Activated naive CD8-positive, alpha-beta T cell (primary cell): ENCODE measurements around the gene BABAM2.
"Not testable (repeated sequence)": the region's sequence is repeated elsewhere in the genome, so short reads cannot be mapped to it uniquely, and the experiment has no call there.

Experiments
- H3K27ac Mint-ChIP-seq: one replicate; pipeline ENCODE4 v1.8.0; 2021; ENCODE audit warnings: mixed read lengths
- H3K27me3 Mint-ChIP-seq: one replicate; pipeline ENCODE4 v1.8.0; 2021; ENCODE audit warnings: mixed read lengths
- H3K36me3 Mint-ChIP-seq: one replicate; pipeline ENCODE4 v1.8.0; 2021; ENCODE audit warnings: mixed read lengths
- H3K4me1 Mint-ChIP-seq: one replicate; pipeline ENCODE4 v1.8.0; 2021; ENCODE audit warnings: low read depth, mixed read lengths
- H3K4me3 Mint-ChIP-seq: one replicate; pipeline ENCODE4 v1.8.0; 2021; ENCODE audit warnings: mild to moderate bottlenecking, mixed read lengths
- H3K9me3 Mint-ChIP-seq: one replicate; pipeline ENCODE4 v1.8.0; 2021; ENCODE audit warnings: low read depth, mixed read lengths

The BABAM2 gene

GRCh38 chr2:28259226-28259625 lies 368.7 kb downstream of the BABAM2 start:
- H3K4me3 Mint-ChIP-seq, H3K4me1 Mint-ChIP-seq, H3K27ac Mint-ChIP-seq, H3K27me3 Mint-ChIP-seq, H3K9me3 Mint-ChIP-seq: not testable (repeated sequence)
- peaks cover 15% of the 10 kb centered on the region for H3K36me3 Mint-ChIP-seq

GRCh38 chr2:28263690-28264089 lies 373.2 kb downstream of the BABAM2 start:
- Mint-ChIP-seq H3K27me3 (no peaks in the 10 kb centered on the region), H3K4me1 (no peaks in the 10 kb centered on the region), H3K4me3 (no peak overlapping the region), H3K9me3 (no peaks in the 10 kb centered on the region), H3K36me3 (peaks cover 18% of the 10 kb centered on the region), H3K27ac (no peak overlapping the region)

DNA sequence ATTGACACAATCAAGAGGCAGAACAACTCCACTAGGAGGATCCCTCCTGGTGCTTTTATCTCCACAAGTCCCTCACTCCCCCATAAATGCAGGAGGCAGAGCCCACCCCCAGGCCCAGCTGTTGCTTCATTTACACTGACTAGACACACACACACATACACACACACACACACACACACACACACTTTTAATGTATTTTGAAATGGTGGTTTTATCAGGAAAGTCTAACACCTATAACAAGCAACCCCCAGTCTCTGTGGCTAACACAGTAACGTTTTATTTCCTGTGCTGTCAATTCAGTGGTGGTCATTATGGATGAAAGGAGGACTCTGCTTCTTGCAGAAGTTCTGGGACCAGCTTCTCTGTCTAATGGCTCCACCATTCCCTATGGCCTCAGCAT lies 376.8 kb downstream of the BABAM2 start:
- H3K27ac Mint-ChIP-seq: no peak overlapping the region
- H3K4me1 Mint-ChIP-seq: peaks cover 9% of the 10 kb centered on the region
- no peak overlapping the region for H3K4me3 Mint-ChIP-seq
- H3K36me3 Mint-ChIP-seq: peaks cover 17% of the 10 kb centered on the region
- no peaks in the 10 kb centered on the region for H3K9me3 Mint-ChIP-seq
- H3K27me3 Mint-ChIP-seq: no peaks in the 10 kb centered on the region

GRCh38 chr2:28268386-28268785 lies 377.9 kb downstream of the BABAM2 start:
- no peak overlapping the region for H3K27ac Mint-ChIP-seq
- H3K36me3 Mint-ChIP-seq: peaks cover 19% of the 10 kb centered on the region
- H3K4me1 Mint-ChIP-seq: peaks cover 9% of the 10 kb centered on the region
- H3K9me3 Mint-ChIP-seq: no peaks in the 10 kb centered on the region
- H3K4me3 Mint-ChIP-seq: no peak overlapping the region
- no peaks in the 10 kb centered on the region for H3K27me3 Mint-ChIP-seq

DNA sequence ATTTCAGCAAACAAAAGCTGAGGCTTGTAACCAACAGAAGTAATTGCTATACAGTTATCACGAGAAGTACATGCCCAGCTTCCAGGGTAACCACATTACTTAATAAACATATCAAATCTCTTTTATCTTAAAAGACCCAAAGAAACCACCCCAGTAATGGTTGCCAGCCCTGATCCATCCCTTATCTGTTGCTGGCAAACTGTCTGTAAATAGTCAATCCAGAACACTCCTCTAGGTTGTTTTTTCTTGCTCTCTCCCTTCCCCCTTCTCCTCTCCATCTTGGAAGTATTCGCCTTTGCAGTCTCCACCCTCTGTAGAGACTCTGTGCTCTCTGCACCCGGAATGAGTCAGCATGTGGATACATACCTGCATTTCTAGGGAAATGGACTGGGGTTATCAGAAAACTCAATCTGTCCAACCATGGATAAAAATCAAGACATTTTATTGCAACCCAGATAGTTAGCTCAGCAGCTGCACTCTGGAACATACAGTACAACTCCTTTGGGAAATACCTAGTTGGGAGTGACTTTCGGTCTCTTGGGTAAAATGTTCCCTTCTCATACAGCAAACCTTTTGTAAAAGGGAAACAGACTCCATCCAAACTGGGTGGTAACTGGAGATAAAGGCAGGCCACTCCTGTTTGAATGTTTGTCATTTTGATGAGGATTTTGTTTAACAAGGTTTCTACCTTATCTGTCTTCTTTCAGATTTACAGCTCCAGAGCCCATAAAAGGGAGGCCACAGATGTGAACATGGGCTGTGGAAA lies 378.7 kb downstream of the BABAM2 start:
- H3K4me1 Mint-ChIP-seq: peaks cover 9% of the 10 kb centered on the region
- H3K9me3 Mint-ChIP-seq: no peaks in the 10 kb centered on the region
- no peak overlapping the region for H3K4me3 Mint-ChIP-seq
- H3K27me3 Mint-ChIP-seq: no peaks in the 10 kb centered on the region
- H3K27ac Mint-ChIP-seq: no peak overlapping the region
- H3K36me3 Mint-ChIP-seq: peaks cover 18% of the 10 kb centered on the region

GRCh38 chr2:28270456-28271152 lies 380.1 kb downstream of the BABAM2 start:
- H3K36me3 Mint-ChIP-seq: peaks cover 21% of the 10 kb centered on the region
- no peaks in the 10 kb centered on the region for H3K27me3 Mint-ChIP-seq
- peaks cover 13% of the 10 kb centered on the region for H3K4me1 Mint-ChIP-seq
- no peak overlapping the region for H3K27ac Mint-ChIP-seq
- H3K9me3 Mint-ChIP-seq: no peaks in the 10 kb centered on the region
- no peak overlapping the region for H3K4me3 Mint-ChIP-seq

- H3K4me3 Mint-ChIP-seq: no peak overlapping the region
- H3K4me1 Mint-ChIP-seq: peaks cover 20% of the 10 kb centered on the region
- no peaks in the 10 kb centered on the region for H3K9me3 Mint-ChIP-seq
- H3K36me3 Mint-ChIP-seq: peaks cover 23% of the 10 kb centered on the region
- peak overlapping the region; percentile 19 for H3K27ac Mint-ChIP-seq
- H3K27me3 Mint-ChIP-seq: no peaks in the 10 kb centered on the region
Measured at GRCh38 chr2:28271231-28271918, 380.8 kb downstream of the BABAM2 start.

- Mint-ChIP-seq H3K36me3 (peaks cover 22% of the 10 kb centered on the region), H3K27ac (peak overlapping the region; percentile 19), H3K9me3 (no peaks in the 10 kb centered on the region), H3K27me3 (no peaks in the 10 kb centered on the region), H3K4me1 (peaks cover 24% of the 10 kb centered on the region), H3K4me3 (no peak overlapping the region)
Measured at GRCh38 chr2:28271919-28272250, 381.4 kb downstream of the BABAM2 start.

DNA sequence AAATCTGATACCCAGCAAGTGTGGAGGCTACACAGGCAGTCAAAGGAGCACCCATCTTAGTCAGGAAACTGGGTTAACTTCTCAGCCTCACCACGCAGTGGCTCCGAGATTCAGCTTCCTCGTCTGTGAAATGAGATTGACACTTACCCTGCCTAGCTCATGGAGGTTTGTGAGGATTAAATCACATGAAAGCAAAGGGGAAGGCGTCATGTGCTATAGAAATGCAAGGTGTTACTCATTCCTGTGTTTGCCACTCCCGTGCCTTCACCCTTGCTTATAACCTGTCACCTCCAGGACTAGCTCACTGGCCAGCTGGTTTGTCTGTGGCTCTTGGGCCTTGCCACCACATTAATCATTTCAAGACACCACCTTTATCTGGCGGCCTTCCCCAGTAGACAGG lies 383.2 kb downstream of the BABAM2 start:
- Mint-ChIP-seq H3K4me3 (no peak overlapping the region), H3K27me3 (no peaks in the 10 kb centered on the region), H3K4me1 (peaks cover 24% of the 10 kb centered on the region), H3K36me3 (peaks cover 26% of the 10 kb centered on the region), H3K9me3 (no peaks in the 10 kb centered on the region), H3K27ac (no peak overlapping the region)

GRCh38 chr2:28274911-28275685 lies 384.6 kb downstream of the BABAM2 start:
- H3K9me3 Mint-ChIP-seq: no peaks in the 10 kb centered on the region
- H3K4me1 Mint-ChIP-seq: peaks cover 23% of the 10 kb centered on the region
- no peaks in the 10 kb centered on the region for H3K27me3 Mint-ChIP-seq
- no peak overlapping the region for H3K4me3 Mint-ChIP-seq
- peaks cover 28% of the 10 kb centered on the region for H3K36me3 Mint-ChIP-seq
- no peak overlapping the region for H3K27ac Mint-ChIP-seq

DNA sequence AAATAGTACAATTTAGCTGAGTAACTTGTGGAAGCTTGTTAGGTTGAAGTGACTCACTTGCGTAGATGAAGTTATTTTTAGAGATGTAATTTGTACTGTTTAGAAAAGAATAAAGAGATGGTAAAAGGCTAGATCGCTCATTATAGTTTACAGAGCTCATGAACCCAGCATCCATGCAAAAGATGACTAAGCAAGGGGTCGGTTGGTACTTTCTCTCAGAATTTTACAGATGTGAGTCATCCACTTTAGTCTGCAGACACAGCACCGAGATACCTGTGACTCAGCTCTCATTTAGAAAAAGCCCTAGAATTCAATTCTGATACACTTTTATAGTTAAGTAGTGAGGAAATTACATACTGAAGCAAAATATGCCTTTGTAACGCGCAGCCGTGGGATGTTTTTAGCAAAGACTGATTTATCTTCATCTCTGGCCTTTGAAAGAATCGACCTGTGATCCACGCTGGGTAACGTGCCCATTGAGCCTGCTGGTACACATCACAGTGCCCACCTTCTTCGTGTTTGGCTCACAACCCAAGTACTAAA lies 385.6 kb downstream of the BABAM2 start:
- Mint-ChIP-seq H3K27me3 (no peaks in the 10 kb centered on the region), H3K27ac (peak overlapping the region; percentile 34), H3K9me3 (no peaks in the 10 kb centered on the region), H3K4me3 (no peak overlapping the region), H3K4me1 (peaks cover 21% of the 10 kb centered on the region), H3K36me3 (peaks cover 32% of the 10 kb centered on the region)

GRCh38 chr2:28276807-28277206 lies 386.3 kb downstream of the BABAM2 start:
- H3K4me3 Mint-ChIP-seq: no peak overlapping the region

DNA sequence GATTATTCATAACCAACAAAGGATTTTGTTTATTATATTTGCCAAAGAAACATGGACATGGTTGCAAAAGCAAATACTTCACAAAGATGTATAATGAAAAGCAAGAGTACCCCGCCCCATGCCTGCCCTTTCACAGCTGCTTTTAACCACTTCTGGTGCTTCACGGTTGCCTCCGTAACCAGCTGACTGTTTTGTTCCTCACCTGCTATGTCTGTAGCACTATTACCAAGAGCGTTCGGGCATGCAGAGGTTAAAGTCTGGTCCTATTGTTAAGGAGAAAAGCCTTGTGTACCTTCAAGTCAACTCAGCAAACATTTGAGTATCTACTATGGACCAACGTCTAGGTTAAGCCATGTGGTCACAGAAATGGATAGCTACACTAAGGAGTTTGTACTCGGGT lies 386.9 kb downstream of the BABAM2 start:
- no peaks in the 10 kb centered on the region for H3K27me3 Mint-ChIP-seq
- H3K9me3 Mint-ChIP-seq: no peaks in the 10 kb centered on the region
- H3K4me1 Mint-ChIP-seq: peaks cover 15% of the 10 kb centered on the region
- H3K36me3 Mint-ChIP-seq: peaks cover 26% of the 10 kb centered on the region
- no peak overlapping the region for H3K27ac Mint-ChIP-seq
- no peak overlapping the region for H3K4me3 Mint-ChIP-seq

More at GRCh38 chr2:28276807-28277206, 386.3 kb downstream of the BABAM2 start:
- Mint-ChIP-seq H3K4me1 (peaks cover 16% of the 10 kb centered on the region), H3K27me3 (no peaks in the 10 kb centered on the region), H3K36me3 (peaks cover 30% of the 10 kb centered on the region), H3K9me3 (no peaks in the 10 kb centered on the region), H3K27ac (no peak overlapping the region)

DNA sequence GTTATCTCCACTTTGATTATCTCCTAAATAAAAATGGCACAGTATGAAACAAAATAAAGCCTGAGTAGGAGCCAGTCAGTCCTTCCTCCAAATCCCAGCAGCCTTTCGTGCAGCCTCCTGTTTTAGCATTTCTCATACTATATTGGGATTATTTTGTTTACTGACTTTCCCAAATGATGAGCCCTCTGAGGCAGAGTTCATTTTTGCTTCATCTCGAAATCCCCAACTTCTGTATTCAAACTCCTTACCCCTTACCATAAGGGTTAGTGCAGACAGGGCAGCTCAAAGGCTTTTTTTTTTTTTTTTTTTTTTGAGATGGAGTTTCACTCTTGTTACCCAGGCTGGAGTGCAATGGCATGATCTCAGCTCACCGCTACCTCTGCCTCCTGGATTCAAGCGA lies 388.8 kb downstream of the BABAM2 start:
- Mint-ChIP-seq H3K4me3 (no peak overlapping the region), H3K27ac (no peak overlapping the region), H3K27me3 (no peaks in the 10 kb centered on the region), H3K36me3 (peaks cover 23% of the 10 kb centered on the region), H3K9me3 (no peaks in the 10 kb centered on the region), H3K4me1 (peaks cover 15% of the 10 kb centered on the region)
